GM23248 (cell line): Measurements from ENCODE around the gene ACACA.

ENCODE experiments used
- EZH2 ChIP-seq: fragments of 200-600 bp; sonication (generic); IDR thresholded peaks from 2 replicates; pipeline ENCODE4 v1.6.1; 2018; ENCODE audit warnings: antibody characterized with exemption, mild to moderate bottlenecking; ENCODE audit not compliant: insufficient read depth, poor library complexity, severe bottlenecking
- EZH2phosphoT487 ChIP-seq: fragments of 200-600 bp; sonication (generic); IDR thresholded peaks from 2 replicates; pipeline ENCODE4 v1.6.1; 2018; ENCODE audit warnings: antibody characterized with exemption, moderate library complexity, mild to moderate bottlenecking, low read depth; ENCODE audit not compliant: insufficient read depth

GRCh38 chr17:37214416-37214815 lies 192.2 kb downstream of the ACACA start:
- TF ChIP-seq EZH2 (no peak), EZH2phosphoT487 (no peak)
